ENCODE measurements around the gene TBX2. TPM values are rescaled to one million over a fixed set of nuclear protein-coding genes. Genes with fewer than 3 reads are reported as not detected.

The TBX2 gene
- total and polyA plus RNA-seq, 2 of the 13 experiments (the other 11 are each of a cell fraction or from before 2014, with no cell fraction given): 2.8 to 15.3 TPM

DNA sequence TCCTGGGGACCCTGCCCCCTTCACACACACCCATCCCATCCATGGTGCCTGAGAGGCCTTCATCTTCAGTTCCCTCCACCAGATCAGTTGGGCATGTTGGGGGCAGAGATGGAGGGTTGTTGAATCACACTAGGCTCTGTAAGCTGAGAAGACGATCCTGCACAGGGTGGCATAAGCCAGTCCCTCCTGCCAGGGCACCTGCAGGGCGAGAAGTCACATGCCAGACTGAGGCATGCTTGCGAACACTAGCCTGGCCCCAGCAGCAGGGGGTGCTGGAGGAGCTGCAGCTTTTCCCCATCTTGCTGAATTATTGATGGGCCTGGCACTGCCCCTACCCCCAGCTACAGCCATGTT is 6.1 kb upstream of the TBX2 start (continued):
- TF ChIP-seq SIX1 (CRISPR knock-in tag; IDR thresholded peaks at IDR 0.05; ENCODE audit: borderline replicate concordance): no peak
- TF ChIP-seq SMAD1 (CRISPR knock-in tag; IDR thresholded peaks at IDR 0.05; ENCODE audit: borderline replicate concordance, low read depth): no peak
- peak; percentile 2 for TF ChIP-seq ZEB1 (IDR thresholded peaks at IDR 0.05; ENCODE audit: insufficient replicate concordance, low read depth)
- TF ChIP-seq RBM39 (IDR thresholded peaks at IDR 0.05; ENCODE audit: low read depth, low read length, poor library complexity, severe bottlenecking): no peak
- TF ChIP-seq, protein P1, sequence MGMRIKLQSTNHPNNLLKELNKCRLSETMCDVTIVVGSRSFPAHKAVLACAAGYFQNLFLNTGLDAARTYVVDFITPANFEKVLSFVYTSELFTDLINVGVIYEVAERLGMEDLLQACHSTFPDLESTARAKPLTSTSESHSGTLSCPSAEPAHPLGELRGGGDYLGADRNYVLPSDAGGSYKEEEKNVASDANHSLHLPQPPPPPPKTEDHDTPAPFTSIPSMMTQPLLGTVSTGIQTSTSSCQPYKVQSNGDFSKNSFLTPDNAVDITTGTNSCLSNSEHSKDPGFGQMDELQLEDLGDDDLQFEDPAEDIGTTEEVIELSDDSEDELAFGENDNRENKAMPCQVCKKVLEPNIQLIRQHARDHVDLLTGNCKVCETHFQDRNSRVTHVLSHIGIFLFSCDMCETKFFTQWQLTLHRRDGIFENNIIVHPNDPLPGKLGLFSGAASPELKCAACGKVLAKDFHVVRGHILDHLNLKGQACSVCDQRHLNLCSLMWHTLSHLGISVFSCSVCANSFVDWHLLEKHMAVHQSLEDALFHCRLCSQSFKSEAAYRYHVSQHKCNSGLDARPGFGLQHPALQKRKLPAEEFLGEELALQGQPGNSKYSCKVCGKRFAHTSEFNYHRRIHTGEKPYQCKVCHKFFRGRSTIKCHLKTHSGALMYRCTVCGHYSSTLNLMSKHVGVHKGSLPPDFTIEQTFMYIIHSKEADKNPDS (CRISPR knock-in tag; IDR thresholded peaks at IDR 0.05): 0 out of 2 replicates have a peak, but pooled peaks have one; percentile 35
- TF ChIP-seq SMC3 (IDR thresholded peaks at IDR 0.05; ENCODE audit: low read length): peak; percentile 13; the same call in 1 of the 2 replicates
- no peak for TF ChIP-seq MLX (CRISPR knock-in tag; IDR thresholded peaks at IDR 0.05)
- TF ChIP-seq NFE2 (CRISPR knock-in tag; IDR thresholded peaks at IDR 0.05): no peak
- TF ChIP-seq, protein P2, sequence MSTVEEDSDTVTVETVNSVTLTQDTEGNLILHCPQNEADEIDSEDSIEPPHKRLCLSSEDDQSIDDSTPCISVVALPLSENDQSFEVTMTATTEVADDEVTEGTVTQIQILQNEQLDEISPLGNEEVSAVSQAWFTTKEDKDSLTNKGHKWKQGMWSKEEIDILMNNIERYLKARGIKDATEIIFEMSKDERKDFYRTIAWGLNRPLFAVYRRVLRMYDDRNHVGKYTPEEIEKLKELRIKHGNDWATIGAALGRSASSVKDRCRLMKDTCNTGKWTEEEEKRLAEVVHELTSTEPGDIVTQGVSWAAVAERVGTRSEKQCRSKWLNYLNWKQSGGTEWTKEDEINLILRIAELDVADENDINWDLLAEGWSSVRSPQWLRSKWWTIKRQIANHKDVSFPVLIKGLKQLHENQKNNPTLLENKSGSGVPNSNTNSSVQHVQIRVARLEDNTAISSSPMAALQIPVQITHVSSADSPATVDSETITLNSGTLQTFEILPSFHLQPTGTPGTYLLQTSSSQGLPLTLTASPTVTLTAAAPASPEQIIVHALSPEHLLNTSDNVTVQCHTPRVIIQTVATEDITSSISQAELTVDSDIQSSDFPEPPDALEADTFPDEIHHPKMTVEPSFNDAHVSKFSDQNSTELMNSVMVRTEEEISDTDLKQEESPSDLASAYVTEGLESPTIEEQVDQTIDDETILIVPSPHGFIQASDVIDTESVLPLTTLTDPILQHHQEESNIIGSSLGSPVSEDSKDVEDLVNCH (CRISPR knock-in tag; IDR thresholded peaks at IDR 0.05): no peak
- TF ChIP-seq, protein P3, sequence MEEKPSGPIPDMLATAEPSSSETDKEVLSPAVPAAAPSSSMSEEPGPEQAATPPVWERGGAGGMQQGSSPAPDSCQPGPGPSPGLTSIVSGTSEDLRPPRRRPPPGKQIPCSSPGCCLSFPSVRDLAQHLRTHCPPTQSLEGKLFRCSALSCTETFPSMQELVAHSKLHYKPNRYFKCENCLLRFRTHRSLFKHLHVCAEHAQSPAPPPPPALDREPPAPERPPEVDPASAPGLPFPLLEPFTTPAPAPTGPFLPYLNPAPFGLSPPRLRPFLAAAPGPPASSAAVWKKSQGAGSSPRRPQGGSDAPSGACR (CRISPR knock-in tag; IDR thresholded peaks at IDR 0.05): peak; percentile 33; the same call in 1 of the 2 replicates
- TF ChIP-seq ZNF543 (CRISPR knock-in tag; IDR thresholded peaks at IDR 0.05): 0 out of 2 replicates have a peak, but pooled peaks have one; percentile 12
- TF ChIP-seq LCORL (IDR thresholded peaks at IDR 0.05): no peak
- peak; percentile 32; the same call in 1 of the 2 replicates for TF ChIP-seq LCORL (CRISPR knock-in tag; IDR thresholded peaks at IDR 0.05)
- TF ChIP-seq NRL (CRISPR knock-in tag; IDR thresholded peaks at IDR 0.05; ENCODE audit: borderline replicate concordance): peak; percentile 10; the same call in 1 of the 2 replicates
- TF ChIP-seq HIC2 (CRISPR knock-in tag; IDR thresholded peaks at IDR 0.05; ENCODE audit: low read depth): peak; percentile 70; the same call in 1 of the 2 replicates
- TF ChIP-seq RAD21 (CRISPR knock-in tag; IDR thresholded peaks at IDR 0.05): peak; percentile 32; the same call in 1 of the 2 replicates
- peak; percentile 49; the same call in 1 of the 2 replicates for TF ChIP-seq ZNF672 (CRISPR knock-in tag; IDR thresholded peaks at IDR 0.05)
- 0 out of 2 replicates have a peak, but pooled peaks have one; percentile 29 for TF ChIP-seq NCOA1 (CRISPR knock-in tag; IDR thresholded peaks at IDR 0.05)
- TF ChIP-seq ZSCAN12 (CRISPR knock-in tag; IDR thresholded peaks at IDR 0.05): no peak
- TF ChIP-seq E2F2 (CRISPR knock-in tag; IDR thresholded peaks at IDR 0.05; ENCODE audit: borderline replicate concordance): no peak
- TF ChIP-seq ZNF737 (CRISPR knock-in tag; IDR thresholded peaks at IDR 0.05; ENCODE audit: borderline replicate concordance): peak; percentile 45; the same call in 1 of the 2 replicates
- no peak for TF ChIP-seq THAP11 (CRISPR knock-in tag; IDR thresholded peaks at IDR 0.05)
